Activated naive CD4-positive, alpha-beta T cell treated with anti-CD3 and anti-CD28 coated beads, Interleukin-2, amount 50 U/mL, for 72 hours (primary cell): Measurements from ENCODE around the gene FITM2. TPM values are rescaled to one million over a fixed set of nuclear protein-coding genes. Genes with fewer than 3 reads are reported as not detected.
"Not testable (repeated sequence)": the region's sequence is repeated elsewhere in the genome, so short reads cannot be mapped to it uniquely, and the experiment has no call there.

Experiments
- ATAC-seq, 2 donors: fragments of 150-1000 bp; cut with Tn5 transposase; 2 replicates each; pipeline ENCODE4 v1.10.0; 2021; ENCODE audit warnings: mild to moderate bottlenecking in 2 of 2, moderate library complexity in 2 of 2
- DNase-seq, 2 donors: peaks; one replicate each; pipeline ENCODE4 v3.0.0; 2021 to 2022; ENCODE audit warnings: low spot score in 2 of 2
- H3K27ac Mint-ChIP-seq, 2 donors: one replicate each; pipeline ENCODE4 v1.8.0; 2022; ENCODE audit warnings: mild to moderate bottlenecking in 2 of 2, mixed read lengths in 2 of 2
- H3K36me3 Mint-ChIP-seq, 2 donors: one replicate each; pipeline ENCODE4 v1.8.0; 2022; ENCODE audit warnings: mixed read lengths in 2 of 2
- H3K9me3 Mint-ChIP-seq, 2 donors: one replicate each; pipeline ENCODE4 v1.8.0; 2022; ENCODE audit warnings: mixed read lengths in 2 of 2
- total RNA-seq, 2 donors: library from RNA; stranded (reverse); gene quantifications; one replicate each; pipeline ENCODE4 v1.2.3, GENCODE V29; 2022

Gene FITM2, protein sequence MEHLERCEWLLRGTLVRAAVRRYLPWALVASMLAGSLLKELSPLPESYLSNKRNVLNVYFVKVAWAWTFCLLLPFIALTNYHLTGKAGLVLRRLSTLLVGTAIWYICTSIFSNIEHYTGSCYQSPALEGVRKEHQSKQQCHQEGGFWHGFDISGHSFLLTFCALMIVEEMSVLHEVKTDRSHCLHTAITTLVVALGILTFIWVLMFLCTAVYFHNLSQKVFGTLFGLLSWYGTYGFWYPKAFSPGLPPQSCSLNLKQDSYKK
- total RNA-seq, result 1 to 10 TPM; 2.3 to 2.7 TPM

GRCh38 chr20:44310664-44311639 is at the start of gene FITM2:
Gene FITM2 (minus strand): TSS chr20:44311202. CDS start chr20:44311148, 54 bp downstream.
- peak within 1 kb of the TSS; percentile 92 to 96 for H3K27ac Mint-ChIP-seq
- DNase-seq, result peak; percentile 97 to 99

GRCh38 chr20:44360221-44360620 is 49.2 kb upstream of the FITM2 start:
- no peaks in the 10 kb centered on the region for H3K9me3 Mint-ChIP-seq
- no peak for DNase-seq
- H3K36me3 Mint-ChIP-seq, result no peaks in the 10 kb centered on the region
- ATAC-seq, result no peak
- no peak overlapping the region for H3K27ac Mint-ChIP-seq

More at GRCh38 chr20:44310664-44311639, at the start of gene FITM2:
- peaks cover 0 to 12% of the 10 kb centered on the region in 2 donors for H3K36me3 Mint-ChIP-seq
- H3K9me3 Mint-ChIP-seq, result no peaks in the 10 kb centered on the region
- ATAC-seq, result peak; percentile 91 to 94

DNA sequence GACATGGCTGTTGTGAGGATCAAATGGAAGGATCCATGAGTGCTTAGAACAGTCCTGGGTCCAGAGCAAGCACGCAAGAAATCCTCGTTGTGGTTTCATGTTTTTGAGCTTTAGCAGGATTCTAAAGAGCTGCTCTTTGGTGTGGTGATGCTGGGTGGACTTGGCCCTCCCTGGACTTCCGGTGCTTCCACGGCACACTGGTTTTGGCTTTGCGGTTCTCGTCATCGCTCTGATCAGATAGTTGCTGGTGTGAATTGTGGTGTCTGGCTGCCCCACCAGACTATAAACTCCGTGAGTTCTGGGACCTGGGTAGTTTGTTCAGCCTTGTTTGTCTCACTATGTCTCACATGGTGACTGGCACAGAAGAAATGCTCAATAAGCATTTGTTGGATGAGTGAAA is 47.8 kb upstream of the FITM2 start:
- no peaks in the 10 kb centered on the region for H3K9me3 Mint-ChIP-seq
- ATAC-seq (no peak), DNase-seq (no peak)
- H3K36me3 Mint-ChIP-seq, result no peaks in the 10 kb centered on the region
- H3K27ac Mint-ChIP-seq, result no peak overlapping the region

DNA sequence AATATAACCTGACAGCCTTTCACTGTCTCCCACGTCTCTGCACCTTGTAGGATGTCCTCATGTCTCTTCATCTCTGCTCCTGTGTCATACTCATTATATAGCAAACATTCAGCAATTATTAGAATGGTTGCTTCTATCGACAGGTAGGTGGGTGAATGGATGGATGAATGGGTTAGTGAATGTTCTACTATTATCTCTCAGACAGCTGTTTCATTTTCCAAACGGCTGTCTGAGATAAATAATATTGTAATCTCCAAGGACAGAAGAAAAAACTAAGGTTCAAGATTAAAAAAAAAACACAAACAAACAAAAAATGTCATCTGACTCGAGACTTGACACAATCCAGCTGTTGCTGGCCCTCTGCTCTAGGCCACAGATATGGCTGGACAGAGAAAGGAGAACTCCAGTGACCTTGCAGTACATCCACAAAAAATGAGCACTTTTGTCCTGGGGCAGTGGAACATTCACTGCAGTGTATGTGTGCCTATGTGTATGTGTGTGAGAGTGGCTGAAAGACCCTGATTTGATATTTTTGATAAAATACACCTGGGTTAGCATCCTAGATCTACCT is 46.6 kb upstream of the FITM2 start:
- Mint-ChIP-seq H3K9me3 (no peaks in the 10 kb centered on the region), H3K36me3 (no peaks in the 10 kb centered on the region), H3K27ac (no peak overlapping the region)
- DNase-seq (no peak), ATAC-seq (no peak)

GRCh38 chr20:44357020-44357419 is 46.0 kb upstream of the FITM2 start:
- H3K27ac Mint-ChIP-seq, result no peak overlapping the region
- no peak for DNase-seq
- H3K9me3 Mint-ChIP-seq, result no peaks in the 10 kb centered on the region
- no peaks in the 10 kb centered on the region for H3K36me3 Mint-ChIP-seq
- ATAC-seq, result no peak

GRCh38 chr20:44356353-44356723 is 45.3 kb upstream of the FITM2 start:
- no peaks in the 10 kb centered on the region for H3K9me3 Mint-ChIP-seq
- no peak overlapping the region for H3K27ac Mint-ChIP-seq
- ATAC-seq (no peak), DNase-seq (no peak)
- no peaks in the 10 kb centered on the region for H3K36me3 Mint-ChIP-seq

GRCh38 chr20:44355498-44356352 is 44.7 kb upstream of the FITM2 start, which contains the start of gene HNF4A:
Gene HNF4A (plus strand): TSS chr20:44355699. CDS start chr20:44355805, 106 bp downstream.
- DNase-seq, result no peak
- no peaks in the 10 kb centered on the region for H3K36me3 Mint-ChIP-seq
- no peak for ATAC-seq
- no peak within 1 kb of the TSS for H3K27ac Mint-ChIP-seq
- H3K9me3 Mint-ChIP-seq, result no peaks in the 10 kb centered on the region

- no peaks in the 10 kb centered on the region for H3K9me3 Mint-ChIP-seq
- no peak overlapping the region for H3K27ac Mint-ChIP-seq
- ATAC-seq (no peak), DNase-seq (no peak)
- H3K36me3 Mint-ChIP-seq, result no peaks in the 10 kb centered on the region
Measured at GRCh38 chr20:44354979-44355497, 44.0 kb upstream of the FITM2 start.

DNA sequence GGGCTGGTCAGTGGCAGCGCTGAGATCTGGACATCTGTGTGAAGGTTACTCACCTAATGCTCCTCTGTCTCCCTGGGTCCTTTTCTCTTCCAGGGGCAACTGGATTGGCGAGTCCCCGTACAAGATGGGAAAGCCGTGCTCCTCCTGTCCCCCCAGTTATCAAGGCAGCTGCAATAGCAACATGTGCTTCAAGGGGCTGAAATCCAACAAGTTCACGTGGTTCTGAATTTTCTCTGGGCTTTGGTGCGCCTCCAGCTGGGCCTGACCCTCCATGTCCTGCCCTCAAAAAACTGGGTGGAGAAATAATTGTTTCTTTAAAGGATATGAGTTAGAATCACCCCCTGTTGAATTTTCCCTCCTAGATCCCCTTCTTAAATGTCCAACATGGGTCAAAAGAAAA is 39.6 kb upstream of the FITM2 start:
- no peak for ATAC-seq
- Mint-ChIP-seq H3K27ac (no peak overlapping the region), H3K36me3 (no peaks in the 10 kb centered on the region), H3K9me3 (no peaks in the 10 kb centered on the region)
- no peak for DNase-seq

- Mint-ChIP-seq H3K36me3 (no peaks in the 10 kb centered on the region), H3K9me3 (no peaks in the 10 kb centered on the region), H3K27ac (no peak overlapping the region)
- no peak for DNase-seq
- no peak for ATAC-seq
Measured at GRCh38 chr20:44349349-44349748, 38.3 kb upstream of the FITM2 start.

DNA sequence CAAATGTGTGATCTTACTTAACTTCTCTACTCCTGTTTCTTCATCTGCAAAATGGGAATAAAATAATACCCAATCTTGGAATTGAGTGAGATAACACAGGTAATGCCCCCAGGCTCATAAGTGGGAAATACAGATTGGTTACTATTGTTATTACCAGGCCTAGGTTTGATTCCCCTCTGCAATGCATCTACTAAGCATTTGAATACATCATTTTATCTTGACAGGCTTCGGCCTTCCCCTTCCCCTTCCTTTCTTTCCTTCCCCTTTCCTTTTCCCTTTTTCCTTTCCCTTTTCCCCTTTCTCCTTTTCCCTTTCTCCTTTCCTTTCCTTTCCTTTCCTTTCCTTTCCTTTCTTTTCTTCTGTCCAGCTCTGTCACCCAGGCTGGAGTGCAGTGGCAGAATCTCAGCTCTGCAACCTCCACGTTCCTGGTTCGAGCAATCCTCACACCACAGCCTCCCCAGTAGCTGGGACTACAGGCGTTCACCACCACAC is 37.2 kb upstream of the FITM2 start:
- no peaks in the 10 kb centered on the region for H3K9me3 Mint-ChIP-seq
- DNase-seq (no peak), ATAC-seq (no peak)
- no peaks in the 10 kb centered on the region for H3K36me3 Mint-ChIP-seq
- no peak overlapping the region for H3K27ac Mint-ChIP-seq

GRCh38 chr20:44345941-44346340 is 34.9 kb upstream of the FITM2 start:
- H3K9me3 Mint-ChIP-seq, H3K27ac Mint-ChIP-seq, DNase-seq: not testable (repeated sequence)

GRCh38 chr20:44345147-44345546 is 34.1 kb upstream of the FITM2 start:
- Mint-ChIP-seq H3K9me3 (no peaks in the 10 kb centered on the region), H3K27ac (no peak overlapping the region)

More at GRCh38 chr20:44345941-44346340, 34.9 kb upstream of the FITM2 start:
- ATAC-seq, H3K36me3 Mint-ChIP-seq: not testable (repeated sequence)

GRCh38 chr20:44344723-44345122 is 33.7 kb upstream of the FITM2 start:
- no peaks in the 10 kb centered on the region for H3K36me3 Mint-ChIP-seq
- no peak overlapping the region for H3K27ac Mint-ChIP-seq
- no peaks in the 10 kb centered on the region for H3K9me3 Mint-ChIP-seq
- DNase-seq, result no peak
- ATAC-seq, result no peak

More at GRCh38 chr20:44345147-44345546, 34.1 kb upstream of the FITM2 start:
- no peaks in the 10 kb centered on the region for H3K36me3 Mint-ChIP-seq
- no peak for ATAC-seq
- DNase-seq, result no peak

- no peak for ATAC-seq
- DNase-seq, result no peak
- H3K9me3 Mint-ChIP-seq, result no peaks in the 10 kb centered on the region
- no peaks in the 10 kb centered on the region for H3K36me3 Mint-ChIP-seq
- no peak overlapping the region for H3K27ac Mint-ChIP-seq
Measured at GRCh38 chr20:44343162-44343675, 32.2 kb upstream of the FITM2 start.

- DNase-seq, result no peak
- no peak for ATAC-seq
- Mint-ChIP-seq H3K9me3 (no peaks in the 10 kb centered on the region), H3K27ac (no peak overlapping the region), H3K36me3 (no peaks in the 10 kb centered on the region)
Measured at GRCh38 chr20:44342248-44342647, 31.2 kb upstream of the FITM2 start.
